ENCODE measurements around the gene ZBTB7C.

Gene ZBTB7C

DNA sequence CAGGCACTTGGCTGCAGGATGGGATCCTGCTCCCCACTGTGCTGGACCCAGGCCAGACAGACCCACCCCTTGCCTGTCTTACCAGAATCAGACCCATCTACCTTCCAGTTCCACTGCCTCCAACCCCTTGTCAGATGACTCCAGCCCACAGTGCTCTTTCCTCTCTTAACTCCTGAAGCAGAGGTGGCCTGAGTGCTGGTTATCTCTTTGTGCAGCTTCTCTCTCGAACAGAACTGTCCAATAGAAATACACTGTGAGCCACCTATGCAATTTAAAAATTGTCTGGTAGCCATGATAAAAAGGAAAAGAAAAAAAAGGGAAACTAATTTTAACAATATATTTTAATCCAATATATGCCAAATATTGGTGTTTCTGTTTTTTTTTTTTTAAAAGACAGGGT is 318.5 kb downstream of the ZBTB7C start:
- TF ChIP-seq REST (IDR thresholded peaks at IDR 0.05; ENCODE audit: insufficient read depth in 1 of 2, low read depth in 2 of 2, low read length in 2 of 2) (no peak), FOXP2 (optimal IDR thresholded peaks at IDR 0.05; ENCODE audit: borderline replicate concordance, extremely low read depth, extremely low read length, insufficient read depth) (no peak), SIN3A (IDR thresholded peaks at IDR 0.05; ENCODE audit: borderline replicate concordance, insufficient read depth, low read length) (no peak), POLR2AphosphoS5 (IDR thresholded peaks at IDR 0.05; ENCODE audit: low read depth, low read length) (no peak), TAF1 (IDR thresholded peaks at IDR 0.05; ENCODE audit: borderline replicate concordance, insufficient read depth, low read length) (no peak)

DNA sequence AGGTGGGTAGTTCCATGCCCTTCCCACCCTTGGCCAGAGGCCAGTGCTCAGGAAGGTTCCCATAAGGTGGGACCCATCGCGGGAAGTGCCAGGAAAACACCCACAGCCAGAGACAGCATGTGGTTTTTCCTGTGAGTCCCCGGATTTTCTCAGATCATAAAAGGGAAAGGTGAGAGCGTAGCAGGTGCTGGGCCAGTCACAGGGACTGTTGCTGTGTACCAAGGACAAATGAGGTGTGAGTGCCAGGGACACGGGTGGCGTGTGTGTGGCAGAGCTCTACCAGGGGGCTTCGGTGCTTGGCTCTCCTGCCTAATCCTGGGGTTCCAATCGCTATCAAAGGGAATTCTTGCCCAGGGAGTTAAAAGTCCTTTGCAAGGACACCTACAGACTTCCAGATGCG is 319.2 kb downstream of the ZBTB7C start:
- TF ChIP-seq POLR2AphosphoS5 (IDR thresholded peaks at IDR 0.05; ENCODE audit: low read depth, low read length) (no peak), SIN3A (IDR thresholded peaks at IDR 0.05; ENCODE audit: borderline replicate concordance, insufficient read depth, low read length) (no peak)

DNA sequence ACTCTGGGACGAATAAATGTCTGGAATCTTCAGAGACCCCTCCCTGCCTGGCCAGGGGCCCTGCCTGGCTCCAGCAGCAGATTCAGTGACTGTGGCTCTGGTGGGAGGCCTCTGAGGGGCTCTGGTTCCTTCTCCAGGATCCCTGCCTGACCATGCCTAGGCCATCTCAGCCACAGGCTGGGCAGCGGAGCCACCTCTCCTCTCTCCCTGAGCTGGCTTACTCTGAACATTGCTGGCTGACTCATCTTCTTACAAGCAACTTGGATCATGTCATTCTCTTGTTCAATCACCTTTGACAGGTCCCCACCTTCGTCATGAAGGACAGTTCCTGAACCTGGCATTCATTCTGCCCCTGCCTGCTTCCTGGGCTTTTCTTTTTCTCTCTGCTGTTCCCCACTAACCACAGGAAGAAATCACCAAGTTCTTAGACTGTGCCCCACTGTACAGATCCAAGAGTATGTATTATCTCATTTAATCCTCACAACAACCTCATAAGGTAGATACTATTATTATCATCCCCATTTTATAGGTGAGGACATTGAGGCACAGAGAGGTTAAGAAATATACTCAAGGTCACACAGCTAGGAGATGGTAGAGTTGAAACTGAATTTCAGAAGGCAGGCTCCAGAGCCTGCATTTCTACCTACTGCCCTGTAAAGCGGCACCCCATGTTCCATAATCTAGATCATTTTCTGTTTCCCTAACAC is 323.2 kb downstream of the ZBTB7C start:
- no peak for TF ChIP-seq TAF1 (IDR thresholded peaks at IDR 0.05; ENCODE audit: borderline replicate concordance, insufficient read depth, low read length)
- TF ChIP-seq FOXP2 (optimal IDR thresholded peaks at IDR 0.05; ENCODE audit: borderline replicate concordance, extremely low read depth, extremely low read length, insufficient read depth), result no peak
- no peak for TF ChIP-seq REST (IDR thresholded peaks at IDR 0.05; ENCODE audit: insufficient read depth in 1 of 2, low read depth in 2 of 2, low read length in 2 of 2)
- TF ChIP-seq SIN3A (IDR thresholded peaks at IDR 0.05; ENCODE audit: borderline replicate concordance, insufficient read depth, low read length), result no peak
- no peak for TF ChIP-seq POLR2AphosphoS5 (IDR thresholded peaks at IDR 0.05; ENCODE audit: low read depth, low read length)

DNA sequence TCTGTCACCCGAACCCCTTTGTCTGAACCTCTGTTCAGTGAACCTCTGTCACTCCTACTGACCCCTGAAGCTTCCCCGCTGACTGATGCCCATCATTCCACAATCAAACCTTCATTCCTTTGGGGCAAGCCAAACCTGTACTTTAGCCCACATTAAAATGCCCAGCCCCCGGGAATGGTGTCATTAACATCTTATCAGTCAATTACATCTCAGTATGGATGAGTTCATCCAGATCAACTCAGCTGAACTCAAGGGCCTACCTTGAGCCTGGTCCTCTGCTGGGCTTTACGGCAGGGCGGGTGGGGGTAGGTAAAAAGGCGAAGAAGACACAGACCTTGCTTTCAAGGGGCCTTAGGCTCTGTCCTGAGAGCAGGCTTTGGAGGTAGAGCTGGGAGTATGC is 324.3 kb downstream of the ZBTB7C start:
- TF ChIP-seq FOXP2 (optimal IDR thresholded peaks at IDR 0.05; ENCODE audit: borderline replicate concordance, extremely low read depth, extremely low read length, insufficient read depth) (no peak), TAF1 (IDR thresholded peaks at IDR 0.05; ENCODE audit: borderline replicate concordance, insufficient read depth, low read length) (no peak), POLR2AphosphoS5 (IDR thresholded peaks at IDR 0.05; ENCODE audit: low read depth, low read length) (no peak)

- TF ChIP-seq REST (IDR thresholded peaks at IDR 0.05; ENCODE audit: insufficient read depth in 1 of 2, low read depth in 2 of 2, low read length in 2 of 2), result no peak
- TF ChIP-seq FOXP2 (optimal IDR thresholded peaks at IDR 0.05; ENCODE audit: borderline replicate concordance, extremely low read depth, extremely low read length, insufficient read depth), result no peak
- TF ChIP-seq SIN3A (IDR thresholded peaks at IDR 0.05; ENCODE audit: borderline replicate concordance, insufficient read depth, low read length), result no peak
- no peak for TF ChIP-seq POLR2AphosphoS5 (IDR thresholded peaks at IDR 0.05; ENCODE audit: low read depth, low read length)
- no peak for TF ChIP-seq TAF1 (IDR thresholded peaks at IDR 0.05; ENCODE audit: borderline replicate concordance, insufficient read depth, low read length)
Measured at GRCh38 chr18:48084041-48084757, 325.0 kb downstream of the ZBTB7C start.

DNA sequence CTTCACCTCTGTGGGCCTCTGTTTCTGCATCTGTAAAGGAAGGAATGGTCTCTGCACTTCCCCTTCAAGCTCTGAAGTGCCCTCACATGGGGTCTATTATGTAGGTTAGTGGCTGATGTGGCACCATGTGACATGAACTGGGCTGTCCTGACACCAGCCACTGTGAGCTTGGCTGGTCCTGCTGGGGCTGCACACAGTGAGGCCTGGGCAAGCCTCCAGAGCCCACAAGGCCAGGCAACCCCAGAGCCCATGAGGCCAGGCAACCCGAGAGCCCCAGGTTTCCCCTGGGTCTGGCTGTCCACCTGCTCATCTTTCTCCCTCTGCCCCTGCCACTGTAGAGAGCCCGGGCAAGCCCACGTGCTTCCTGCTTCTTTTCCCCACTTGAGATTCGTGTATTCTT is 328.6 kb downstream of the ZBTB7C start:
- TF ChIP-seq FOXP2 (optimal IDR thresholded peaks at IDR 0.05; ENCODE audit: borderline replicate concordance, extremely low read depth, extremely low read length, insufficient read depth) (no peak), REST (IDR thresholded peaks at IDR 0.05; ENCODE audit: insufficient read depth in 1 of 2, low read depth in 2 of 2, low read length in 2 of 2) (no peak), TAF1 (IDR thresholded peaks at IDR 0.05; ENCODE audit: borderline replicate concordance, insufficient read depth, low read length) (no peak), SIN3A (IDR thresholded peaks at IDR 0.05; ENCODE audit: borderline replicate concordance, insufficient read depth, low read length) (no peak), POLR2AphosphoS5 (IDR thresholded peaks at IDR 0.05; ENCODE audit: low read depth, low read length) (no peak)
